Chondrocyte (in vitro differentiated cells): ENCODE results near the gene PRTFDC1. TPM values are rescaled to one million over a fixed set of nuclear protein-coding genes. Genes with fewer than 3 reads are reported as not detected.

Experiments
- DNase-seq: peaks from one replicate; pipeline ENCODE4 v3.0.0; 2021; ENCODE audit warnings: mixed read lengths, low spot score
- H3K27ac Mint-ChIP-seq: one replicate; pipeline ENCODE4 v1.8.0; 2021; ENCODE audit warnings: mild to moderate bottlenecking, moderate library complexity, mixed read lengths; ENCODE audit not compliant: unreplicated experiment
- H3K27me3 Mint-ChIP-seq: 2 replicates; pipeline ENCODE4 v1.8.0; 2021; ENCODE audit warnings: low read depth, mixed read lengths
- H3K36me3 Mint-ChIP-seq: 2 replicates; pipeline ENCODE4 v1.8.0; 2021; ENCODE audit warnings: low read depth, mixed read lengths
- H3K4me1 Mint-ChIP-seq: 2 replicates; pipeline ENCODE4 v1.8.0; 2021; ENCODE audit warnings: low read depth, mild to moderate bottlenecking, mixed read lengths
- H3K4me3 Mint-ChIP-seq: one replicate; pipeline ENCODE4 v1.8.0; 2021; ENCODE audit warnings: mild to moderate bottlenecking, moderate library complexity, mixed read lengths; ENCODE audit not compliant: unreplicated experiment
- H3K9me3 Mint-ChIP-seq: 2 replicates; pipeline ENCODE4 v1.8.0; 2021; ENCODE audit warnings: low read depth, mixed read lengths
- total RNA-seq: library from RNA; stranded (reverse); gene quantifications from 3 replicates; pipeline ENCODE4 v1.2.1, GENCODE V29; 2021
- TF ChIP-seq, protein P1 (sequence below): fragments of 200-600 bp; sonication (generic); IDR thresholded peaks from 2 replicates; pipeline ENCODE4 v1.5.0; 2021; ENCODE audit warnings: antibody characterized with exemption, mild to moderate bottlenecking, moderate library complexity

Gene PRTFDC1
- total RNA-seq, 1 donor from 2014 or later, result 13.1 TPM

DNA sequence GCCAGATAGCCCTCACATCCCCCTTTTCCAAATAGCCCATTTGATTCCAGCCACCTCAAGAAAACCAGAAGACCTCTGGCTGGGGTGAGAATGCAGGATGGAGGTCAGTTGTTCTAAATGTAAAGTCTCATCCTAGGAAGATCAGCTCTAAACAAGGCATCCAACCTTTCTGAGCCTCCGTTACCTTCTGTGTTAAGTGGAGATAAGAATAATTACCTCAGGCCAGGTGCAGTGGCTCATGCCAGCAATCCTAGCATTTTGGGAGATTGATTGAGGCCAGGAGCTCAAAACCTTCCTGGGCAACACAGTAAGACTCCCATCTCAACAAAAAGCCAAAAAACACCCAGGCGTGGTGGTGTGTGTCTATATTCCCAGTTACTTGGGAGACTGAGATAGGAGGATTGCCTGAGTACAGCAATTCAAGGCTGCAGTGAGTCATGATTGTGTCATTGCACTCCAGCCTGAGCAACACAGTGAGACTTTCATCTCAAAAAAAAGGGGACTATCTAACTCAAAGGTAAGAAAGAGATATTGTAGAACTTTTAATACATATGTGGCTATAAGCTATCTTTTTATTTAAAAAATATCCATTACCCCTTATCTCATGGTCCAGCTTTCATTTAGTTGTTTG is 43.5 kb downstream of the PRTFDC1 start:
- DNase-seq, result no peak
- Mint-ChIP-seq H3K27me3 (no peaks in the 10 kb centered on the region), H3K4me3 (no peak overlapping the region), H3K4me1 (peaks cover 15% of the 10 kb centered on the region), H3K9me3 (no peaks in the 10 kb centered on the region), H3K36me3 (no peaks in the 10 kb centered on the region), H3K27ac (no peak overlapping the region)
- TF ChIP-seq, protein P1, sequence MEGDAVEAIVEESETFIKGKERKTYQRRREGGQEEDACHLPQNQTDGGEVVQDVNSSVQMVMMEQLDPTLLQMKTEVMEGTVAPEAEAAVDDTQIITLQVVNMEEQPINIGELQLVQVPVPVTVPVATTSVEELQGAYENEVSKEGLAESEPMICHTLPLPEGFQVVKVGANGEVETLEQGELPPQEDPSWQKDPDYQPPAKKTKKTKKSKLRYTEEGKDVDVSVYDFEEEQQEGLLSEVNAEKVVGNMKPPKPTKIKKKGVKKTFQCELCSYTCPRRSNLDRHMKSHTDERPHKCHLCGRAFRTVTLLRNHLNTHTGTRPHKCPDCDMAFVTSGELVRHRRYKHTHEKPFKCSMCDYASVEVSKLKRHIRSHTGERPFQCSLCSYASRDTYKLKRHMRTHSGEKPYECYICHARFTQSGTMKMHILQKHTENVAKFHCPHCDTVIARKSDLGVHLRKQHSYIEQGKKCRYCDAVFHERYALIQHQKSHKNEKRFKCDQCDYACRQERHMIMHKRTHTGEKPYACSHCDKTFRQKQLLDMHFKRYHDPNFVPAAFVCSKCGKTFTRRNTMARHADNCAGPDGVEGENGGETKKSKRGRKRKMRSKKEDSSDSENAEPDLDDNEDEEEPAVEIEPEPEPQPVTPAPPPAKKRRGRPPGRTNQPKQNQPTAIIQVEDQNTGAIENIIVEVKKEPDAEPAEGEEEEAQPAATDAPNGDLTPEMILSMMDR, result no peak

DNA sequence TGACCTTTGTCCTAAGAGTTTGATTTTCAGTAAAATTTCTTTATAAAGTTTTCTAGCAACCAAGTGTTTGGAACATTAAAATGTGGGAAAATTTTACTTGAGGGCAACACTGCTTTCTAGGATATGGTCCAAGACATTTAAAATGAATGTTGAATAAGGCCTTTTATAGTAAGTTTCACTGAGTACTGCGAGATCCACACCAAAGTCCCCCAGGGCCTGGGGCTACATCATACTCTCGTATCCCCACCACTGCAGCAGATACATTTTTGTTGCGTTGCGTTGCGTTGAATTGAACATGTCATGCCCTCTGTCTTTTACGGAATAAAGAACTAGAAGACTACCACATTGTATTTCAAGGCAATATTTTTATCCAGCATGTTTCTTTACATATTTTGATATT is 44.5 kb downstream of the PRTFDC1 start:
- Mint-ChIP-seq H3K36me3 (no peaks in the 10 kb centered on the region), H3K27ac (no peak overlapping the region), H3K4me3 (no peak overlapping the region), H3K4me1 (peaks cover 15% of the 10 kb centered on the region), H3K9me3 (no peaks in the 10 kb centered on the region), H3K27me3 (no peaks in the 10 kb centered on the region)
- no peak for DNase-seq
- TF ChIP-seq, protein P1, result no peak

DNA sequence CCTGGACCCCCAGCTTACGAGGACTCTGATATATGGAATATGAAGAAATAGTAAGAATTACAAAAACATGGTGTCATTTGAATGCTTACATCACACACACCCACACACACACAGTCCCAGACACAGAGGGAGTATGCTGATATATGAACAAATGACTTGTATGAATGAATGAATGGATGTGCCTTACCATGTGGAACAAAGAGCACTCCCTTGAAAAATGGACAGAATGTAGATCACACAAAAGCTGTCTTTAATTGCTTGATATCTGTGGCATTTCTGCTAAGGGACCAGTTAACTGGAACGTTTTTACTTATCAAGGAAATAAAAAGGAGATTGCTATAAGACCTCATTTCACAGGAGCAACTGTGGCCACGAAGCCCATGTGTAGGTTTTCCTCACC is 46.0 kb downstream of the PRTFDC1 start:
- no peaks in the 10 kb centered on the region for H3K9me3 Mint-ChIP-seq
- H3K4me3 Mint-ChIP-seq, result no peak overlapping the region
- H3K27me3 Mint-ChIP-seq, result no peaks in the 10 kb centered on the region
- no peak for DNase-seq
- no peak overlapping the region for H3K27ac Mint-ChIP-seq
- TF ChIP-seq, protein P1, result no peak
- H3K36me3 Mint-ChIP-seq, result no peaks in the 10 kb centered on the region
- H3K4me1 Mint-ChIP-seq, result peaks cover 25% of the 10 kb centered on the region

DNA sequence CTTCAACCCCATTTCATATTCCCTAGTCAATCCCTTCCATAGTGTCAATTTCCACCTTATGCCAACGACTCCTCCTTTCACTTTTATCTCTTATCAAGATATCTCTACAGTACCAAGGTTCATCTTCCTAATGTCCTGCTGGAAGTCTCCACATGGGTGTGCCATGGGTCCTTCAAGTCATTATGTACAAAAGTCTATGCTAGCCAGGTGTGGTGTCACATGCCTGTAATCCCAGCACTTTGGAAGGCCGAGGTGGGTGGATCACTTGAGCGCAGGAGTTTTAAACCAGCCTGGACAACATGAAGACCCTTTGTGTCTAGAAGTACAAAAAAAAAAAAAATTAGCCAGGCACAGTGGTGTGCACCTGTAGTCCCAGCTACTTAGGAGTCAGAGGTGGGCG is 47.6 kb downstream of the PRTFDC1 start:
- no peak overlapping the region for H3K4me3 Mint-ChIP-seq
- TF ChIP-seq, protein P1, result no peak
- no peaks in the 10 kb centered on the region for H3K9me3 Mint-ChIP-seq
- H3K36me3 Mint-ChIP-seq, result no peaks in the 10 kb centered on the region
- no peak for DNase-seq
- H3K27me3 Mint-ChIP-seq, result no peaks in the 10 kb centered on the region
- peaks cover 33% of the 10 kb centered on the region for H3K4me1 Mint-ChIP-seq
- no peak overlapping the region for H3K27ac Mint-ChIP-seq

DNA sequence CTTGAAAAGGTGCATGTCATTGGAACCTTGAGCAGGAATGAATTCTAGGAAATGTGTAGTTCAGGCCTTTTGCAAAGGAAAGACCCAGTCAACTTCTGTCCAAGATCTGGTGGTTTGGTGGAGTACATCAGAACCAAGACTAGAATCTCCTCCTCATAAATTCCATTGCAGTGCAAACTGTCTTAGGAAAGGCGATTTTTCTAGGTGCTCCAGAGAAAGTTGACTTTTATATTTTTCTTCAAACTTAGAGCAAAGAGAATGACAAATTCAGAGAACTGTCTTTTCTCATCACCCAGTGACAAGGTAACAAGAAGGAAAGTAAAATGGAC is 50.0 kb downstream of the PRTFDC1 start:
- TF ChIP-seq, protein P1, result no peak
- H3K9me3 Mint-ChIP-seq, result no peaks in the 10 kb centered on the region
- no peaks in the 10 kb centered on the region for H3K27me3 Mint-ChIP-seq
- DNase-seq, result no peak
- H3K36me3 Mint-ChIP-seq, result no peaks in the 10 kb centered on the region
- H3K4me3 Mint-ChIP-seq, result no peak overlapping the region
- peak overlapping the region; percentile 84 for H3K27ac Mint-ChIP-seq
- H3K4me1 Mint-ChIP-seq, result peaks cover 28% of the 10 kb centered on the region
